ENCODE measurements around the gene PBOV1. TPM values are rescaled to one million over a fixed set of nuclear protein-coding genes. Genes with fewer than 3 reads are reported as not detected.

Gene PBOV1
- total RNA-seq, 1 donor from 2014 or later = not detected

Other genes with a start within 250 kb of the PBOV1 start
- gene PERP, start 111.1 kb downstream of the PBOV1 start, total RNA-seq = 21.8 TPM
- gene ARFGEF3, start 56.6 kb downstream of the PBOV1 start, total RNA-seq = 2.6 TPM
- not detected for gene SMIM28, start 159.4 kb upstream of the PBOV1 start, total RNA-seq
- gene HEBP2, start 185.7 kb upstream of the PBOV1 start, total RNA-seq = 378 TPM